ENCODE data around the gene SOX5.

DNA sequence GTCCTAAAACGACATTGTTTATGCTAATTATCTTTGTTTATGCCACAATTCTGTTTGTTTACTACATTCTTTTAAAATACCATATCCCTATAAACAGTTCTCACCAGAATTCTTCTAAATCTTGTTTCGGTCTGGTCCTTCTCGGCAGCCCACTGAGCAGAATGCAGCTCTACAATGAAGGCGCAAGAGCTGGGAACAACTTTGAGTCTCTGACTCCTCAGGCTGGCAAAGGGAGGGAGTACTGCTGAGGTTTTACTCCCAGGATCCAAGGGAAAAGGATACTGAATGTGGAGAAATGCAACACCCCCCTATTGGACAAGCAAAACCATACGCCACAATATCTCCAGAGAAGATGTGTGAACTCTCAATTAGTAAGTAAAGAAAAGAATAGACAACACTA lies 5.4 kb downstream of the SOX5 start:
- TF ChIP-seq POLR2AphosphoS5 (IDR thresholded peaks at IDR 0.05; ENCODE audit: low read depth, low read length) (no peak), POU2F2 (IDR thresholded peaks at IDR 0.05; ENCODE audit: low read depth, low read length) (no peak)
